Thyroid gland (tissue), 4 donors: ENCODE measurements around the gene PKD1.

ENCODE experiments used
- CTCF ChIP-seq, 6 experiments: fragments of 200-600 bp in 3 of 6; fragments of 450-650 bp in 3 of 6; sonication (generic) in 3 of 6; IDR thresholded peaks; one replicate each; pipeline ENCODE4 v1.5.1; 2016 to 2019; ENCODE audit warnings: antibody characterized with exemption in 6 of 6, mild to moderate bottlenecking in 2 of 6, inconsistent platforms in 1 of 6, moderate library complexity in 1 of 6
- POLR2A ChIP-seq, 2 donors: fragments of 450-650 bp; IDR thresholded peaks; one replicate each; pipeline ENCODE4 v1.6.1; 2017; ENCODE audit warnings: antibody characterized with exemption in 2 of 2, mild to moderate bottlenecking in 2 of 2, moderate library complexity in 1 of 2

GRCh38 chr16:2155977-2156848, 20.5 kb upstream of the PKD1 start:
- TF ChIP-seq CTCF (IDR thresholded peaks at IDR 0.05), result no peak
- no peak for TF ChIP-seq POLR2A (IDR thresholded peaks at IDR 0.05)
